K562 (cell line): ENCODE results near the gene COL21A1.

Experiments used
- CHD4 ChIP-seq: fragments of 200-600 bp; sonication (generic); IDR thresholded peaks from 3 replicates; pipeline ENCODE4 v1.6.1; 2012; ENCODE audit warnings: low read depth, mild to moderate bottlenecking, mixed read lengths, low read length, inconsistent platforms; ENCODE audit not compliant: insufficient read depth, insufficient replicate concordance, poor library complexity, severe bottlenecking
- POLR2AphosphoS5 ChIP-seq: IDR thresholded peaks from 2 replicates; pipeline ENCODE4 v1.6.1; 2011; ENCODE audit warnings: mild to moderate bottlenecking, low read depth, low read length, moderate library complexity; ENCODE audit not compliant: control insufficient read depth, insufficient read depth
- SETDB1 ChIP-seq: IDR thresholded peaks from one replicate; pipeline ENCODE4 v1.6.1; 2012; ENCODE audit warnings: low read length, control low read depth, inconsistent platforms
- ZNF146 ChIP-seq: IDR thresholded peaks from one replicate; pipeline ENCODE4 v1.6.1; 2018; ENCODE audit warnings: missing compliant biosample characterization; ENCODE audit not compliant: unreplicated experiment
- ZNF324 ChIP-seq: fragments of 250-450 bp; sonication (Bioruptor Pico); IDR thresholded peaks from 2 replicates; pipeline ENCODE4 v1.4.0; 2020; ENCODE audit warnings: mild to moderate bottlenecking
- TF ChIP-seq, protein P1 (sequence below): fragments of 250-450 bp; sonication (Bioruptor Pico); IDR thresholded peaks from 2 replicates; pipeline ENCODE4 v1.4.0; 2020; ENCODE audit warnings: borderline replicate concordance
- TF ChIP-seq, protein P2 (sequence below), 3 experiments: IDR thresholded peaks in 2 of 3; conservative IDR thresholded peaks in 1 of 3; 2 replicates each; pipeline ENCODE4 v1.5.1; 2011 to 2012; ENCODE audit warnings: low read length in 3 of 3, mild to moderate bottlenecking in 3 of 3, control low read depth in 2 of 3, improper control_type of control experiment in 1 of 3, inconsistent platforms in 1 of 3, low read depth in 1 of 3, mixed read lengths in 1 of 3, moderate library complexity in 1 of 3; ENCODE audit not compliant: insufficient read depth in 2 of 3
- TF ChIP-seq, protein P3 (sequence below): fragments of 250-450 bp; sonication (Bioruptor Pico); IDR thresholded peaks from 2 replicates; pipeline ENCODE4 v1.4.0; 2020; ENCODE audit warnings: mild to moderate bottlenecking, moderate library complexity

DNA sequence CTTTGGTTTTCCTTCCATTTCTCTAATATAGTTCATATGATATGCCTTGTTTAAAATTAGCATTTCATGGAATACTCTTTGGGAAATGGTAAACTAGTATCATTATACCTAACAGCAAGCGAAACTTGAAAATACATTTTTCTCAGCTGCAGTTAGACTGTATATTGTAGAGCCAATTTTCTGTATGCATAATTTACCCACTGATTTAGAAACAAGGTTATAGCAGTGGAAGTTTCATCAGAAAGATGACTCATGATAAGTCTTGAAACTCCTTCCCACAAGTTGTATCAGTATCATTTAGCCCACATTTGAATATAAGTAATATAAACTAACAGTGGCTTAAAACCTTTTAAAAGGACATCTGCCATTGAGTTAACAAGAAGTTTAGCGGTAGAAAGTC lies 207.2 kb downstream of the COL21A1 start:
- no peak for TF ChIP-seq ZNF324 (CRISPR knock-in tag)
- TF ChIP-seq, protein P1, sequence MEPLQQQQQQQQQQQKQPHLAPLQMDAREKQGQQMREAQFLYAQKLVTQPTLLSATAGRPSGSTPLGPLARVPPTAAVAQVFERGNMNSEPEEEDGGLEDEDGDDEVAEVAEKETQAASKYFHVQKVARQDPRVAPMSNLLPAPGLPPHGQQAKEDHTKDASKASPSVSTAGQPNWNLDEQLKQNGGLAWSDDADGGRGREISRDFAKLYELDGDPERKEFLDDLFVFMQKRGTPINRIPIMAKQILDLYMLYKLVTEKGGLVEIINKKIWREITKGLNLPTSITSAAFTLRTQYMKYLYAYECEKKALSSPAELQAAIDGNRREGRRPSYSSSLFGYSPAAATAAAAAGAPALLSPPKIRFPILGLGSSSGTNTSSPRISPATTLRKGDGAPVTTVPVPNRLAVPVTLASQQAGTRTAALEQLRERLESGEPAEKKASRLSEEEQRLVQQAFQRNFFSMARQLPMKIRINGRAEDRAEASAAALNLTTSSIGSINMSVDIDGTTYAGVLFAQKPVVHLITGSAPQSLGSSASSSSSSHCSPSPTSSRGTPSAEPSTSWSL (CRISPR knock-in tag): no peak
- TF ChIP-seq, protein P2, sequence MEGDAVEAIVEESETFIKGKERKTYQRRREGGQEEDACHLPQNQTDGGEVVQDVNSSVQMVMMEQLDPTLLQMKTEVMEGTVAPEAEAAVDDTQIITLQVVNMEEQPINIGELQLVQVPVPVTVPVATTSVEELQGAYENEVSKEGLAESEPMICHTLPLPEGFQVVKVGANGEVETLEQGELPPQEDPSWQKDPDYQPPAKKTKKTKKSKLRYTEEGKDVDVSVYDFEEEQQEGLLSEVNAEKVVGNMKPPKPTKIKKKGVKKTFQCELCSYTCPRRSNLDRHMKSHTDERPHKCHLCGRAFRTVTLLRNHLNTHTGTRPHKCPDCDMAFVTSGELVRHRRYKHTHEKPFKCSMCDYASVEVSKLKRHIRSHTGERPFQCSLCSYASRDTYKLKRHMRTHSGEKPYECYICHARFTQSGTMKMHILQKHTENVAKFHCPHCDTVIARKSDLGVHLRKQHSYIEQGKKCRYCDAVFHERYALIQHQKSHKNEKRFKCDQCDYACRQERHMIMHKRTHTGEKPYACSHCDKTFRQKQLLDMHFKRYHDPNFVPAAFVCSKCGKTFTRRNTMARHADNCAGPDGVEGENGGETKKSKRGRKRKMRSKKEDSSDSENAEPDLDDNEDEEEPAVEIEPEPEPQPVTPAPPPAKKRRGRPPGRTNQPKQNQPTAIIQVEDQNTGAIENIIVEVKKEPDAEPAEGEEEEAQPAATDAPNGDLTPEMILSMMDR (IDR thresholded peaks at IDR 0.05 in 2 of 3, conservative IDR thresholded peaks at IDR 0.05 in 1 of 3; ENCODE audit: insufficient read depth in 2 of 3, low read depth in 1 of 3, low read length in 3 of 3): no peak
- TF ChIP-seq, protein P3, sequence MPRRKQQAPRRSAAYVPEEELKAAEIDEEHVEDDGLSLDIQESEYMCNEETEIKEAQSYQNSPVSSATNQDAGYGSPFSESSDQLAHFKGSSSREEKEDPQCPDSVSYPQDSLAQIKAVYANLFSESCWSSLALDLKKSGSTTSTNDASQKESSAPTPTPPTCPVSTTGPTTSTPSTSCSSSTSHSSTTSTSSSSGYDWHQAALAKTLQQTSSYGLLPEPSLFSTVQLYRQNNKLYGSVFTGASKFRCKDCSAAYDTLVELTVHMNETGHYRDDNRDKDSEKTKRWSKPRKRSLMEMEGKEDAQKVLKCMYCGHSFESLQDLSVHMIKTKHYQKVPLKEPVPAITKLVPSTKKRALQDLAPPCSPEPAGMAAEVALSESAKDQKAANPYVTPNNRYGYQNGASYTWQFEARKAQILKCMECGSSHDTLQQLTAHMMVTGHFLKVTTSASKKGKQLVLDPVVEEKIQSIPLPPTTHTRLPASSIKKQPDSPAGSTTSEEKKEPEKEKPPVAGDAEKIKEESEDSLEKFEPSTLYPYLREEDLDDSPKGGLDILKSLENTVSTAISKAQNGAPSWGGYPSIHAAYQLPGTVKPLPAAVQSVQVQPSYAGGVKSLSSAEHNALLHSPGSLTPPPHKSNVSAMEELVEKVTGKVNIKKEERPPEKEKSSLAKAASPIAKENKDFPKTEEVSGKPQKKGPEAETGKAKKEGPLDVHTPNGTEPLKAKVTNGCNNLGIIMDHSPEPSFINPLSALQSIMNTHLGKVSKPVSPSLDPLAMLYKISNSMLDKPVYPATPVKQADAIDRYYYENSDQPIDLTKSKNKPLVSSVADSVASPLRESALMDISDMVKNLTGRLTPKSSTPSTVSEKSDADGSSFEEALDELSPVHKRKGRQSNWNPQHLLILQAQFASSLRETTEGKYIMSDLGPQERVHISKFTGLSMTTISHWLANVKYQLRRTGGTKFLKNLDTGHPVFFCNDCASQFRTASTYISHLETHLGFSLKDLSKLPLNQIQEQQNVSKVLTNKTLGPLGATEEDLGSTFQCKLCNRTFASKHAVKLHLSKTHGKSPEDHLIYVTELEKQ (CRISPR knock-in tag): no peak
- TF ChIP-seq CHD4: no peak
- TF ChIP-seq POLR2AphosphoS5: no peak
- TF ChIP-seq SETDB1: no peak
- TF ChIP-seq ZNF146 (CRISPR knock-in tag): no peak
